ENCODE measurements around the gene GPR108.

Gene GPR108

DNA sequence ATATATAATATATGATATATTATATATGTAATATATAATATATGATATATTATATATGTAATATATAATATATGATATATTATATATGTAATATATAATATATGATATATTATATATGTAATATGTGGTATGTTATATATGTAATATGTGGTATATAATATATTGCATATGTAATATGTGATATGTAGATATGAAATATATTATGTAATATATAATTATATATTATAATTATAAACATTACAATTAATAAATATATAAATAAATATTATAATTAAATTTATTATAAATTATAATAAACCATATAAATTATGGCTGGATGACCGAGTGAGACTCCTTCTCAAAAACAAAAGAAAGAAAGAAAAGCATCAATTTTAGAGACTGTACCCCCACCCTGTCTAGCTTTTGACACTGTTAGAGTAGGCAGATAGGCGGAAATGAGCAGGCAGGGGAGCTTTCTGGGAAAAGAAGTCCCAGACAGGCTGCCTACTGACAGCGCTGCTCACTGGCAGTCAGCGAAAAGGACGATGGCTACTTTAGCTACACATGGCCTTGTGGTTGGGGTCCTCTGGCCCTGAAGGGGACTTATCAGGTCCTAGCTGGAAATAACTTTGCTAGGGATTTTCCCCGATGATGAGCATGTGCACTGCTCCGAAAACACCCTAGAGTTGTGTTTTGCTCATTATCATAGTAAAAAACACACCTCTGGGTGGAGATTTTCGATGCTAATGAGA, 36.6 kb downstream of the GPR108 start:
- DNase-seq = no peak

DNA sequence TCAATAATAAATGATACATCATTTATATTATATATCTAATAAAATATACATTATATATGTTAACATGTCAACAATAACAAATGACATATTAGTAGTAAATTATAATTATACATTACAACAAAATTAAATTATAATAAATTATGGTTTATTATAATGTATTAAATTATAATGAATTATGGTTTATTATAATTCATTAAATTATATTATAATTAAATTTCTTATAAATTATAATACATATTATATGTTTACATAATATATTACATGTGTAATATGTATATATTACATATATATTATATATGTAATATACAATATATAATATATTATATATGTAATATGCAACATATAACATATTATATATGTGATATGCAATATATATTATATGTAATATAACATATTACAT, 37.4 kb downstream of the GPR108 start:
- DNase-seq = no peak

DNA sequence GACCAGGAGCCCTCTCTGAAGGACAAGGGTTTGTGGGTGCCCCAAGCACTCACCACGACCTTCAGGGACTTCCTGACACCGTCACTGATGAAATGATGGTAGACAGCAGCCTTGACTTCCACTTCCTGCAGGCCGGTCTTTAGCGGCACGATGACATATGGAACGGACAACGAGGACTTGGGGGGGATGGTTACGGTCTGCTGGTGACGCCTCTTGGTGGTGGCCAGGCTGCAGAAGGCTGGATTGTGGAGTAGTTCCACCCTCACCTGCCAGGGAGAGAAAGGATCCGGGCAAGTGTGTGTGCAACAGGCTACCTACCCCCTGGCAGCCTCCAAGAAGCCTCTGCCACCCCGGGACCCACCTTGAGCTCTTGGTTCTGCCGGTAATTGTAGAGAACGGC, 40.1 kb downstream of the GPR108 start:
- DNase-seq = no peak

DNA sequence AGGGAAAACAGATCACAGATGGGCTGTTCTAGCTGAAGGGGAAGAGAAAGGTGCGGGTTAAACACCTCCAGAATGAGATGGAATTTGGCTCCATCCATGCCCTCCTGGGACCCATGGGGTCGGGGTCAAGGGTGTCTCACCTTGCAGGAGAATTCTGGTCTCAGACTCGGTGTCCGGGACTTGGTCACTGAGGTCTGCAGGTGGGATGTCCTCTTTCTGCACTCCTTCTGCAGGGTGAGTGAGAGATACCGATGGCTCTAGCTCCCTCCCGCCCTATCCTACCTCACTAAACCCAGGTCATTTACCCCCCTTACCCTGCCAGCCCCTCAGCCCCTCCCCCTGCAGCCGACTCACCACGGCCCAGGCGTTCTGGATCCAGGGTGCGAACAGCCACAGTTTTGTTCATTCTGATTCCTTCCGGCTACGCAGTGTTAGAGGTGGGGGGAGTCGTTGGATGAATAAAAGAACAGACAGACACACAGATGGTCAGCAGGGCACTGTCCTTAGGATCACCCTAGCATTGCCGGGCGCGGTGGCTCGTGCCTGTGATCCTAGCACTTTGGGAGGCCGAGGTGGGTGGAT, 41.0 kb downstream of the GPR108 start:
- DNase-seq = no peak

DNA sequence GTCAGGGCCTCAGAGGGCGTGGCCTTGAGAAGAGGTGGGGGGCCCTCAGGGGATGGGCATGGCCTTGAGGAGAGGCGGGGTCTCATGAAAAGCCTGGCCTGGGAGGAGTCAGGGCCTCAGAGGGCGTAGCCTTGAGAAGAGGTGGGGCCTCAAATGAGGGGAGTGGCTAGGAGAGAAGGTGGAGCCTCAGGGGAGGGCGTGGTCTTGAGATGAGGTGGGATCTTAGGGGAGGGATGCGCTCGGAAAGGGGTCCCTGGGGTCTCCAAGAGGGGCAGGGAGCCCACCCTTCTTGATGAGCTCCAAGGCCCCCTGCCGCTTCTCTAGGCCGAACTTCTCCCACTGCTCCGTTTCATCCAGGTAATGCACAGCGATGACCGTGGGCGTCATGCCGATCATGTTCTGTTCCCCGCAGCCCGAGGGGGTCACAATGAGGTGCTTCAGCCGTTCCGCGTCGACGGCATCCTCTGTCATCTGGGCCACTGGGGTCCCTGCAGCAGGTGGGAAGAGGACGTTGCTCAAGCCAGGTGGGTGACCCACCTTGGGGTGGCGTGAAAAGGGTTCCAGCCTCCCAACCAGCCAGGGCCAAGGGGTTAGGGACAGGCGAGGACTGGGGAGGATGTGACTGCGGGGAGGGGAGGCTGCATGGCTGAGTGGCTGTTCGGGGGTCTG, 43.1 kb downstream of the GPR108 start:
- no peak for DNase-seq

- DNase-seq = no peak
Measured at GRCh38 chr19:6693681-6694080, 43.7 kb downstream of the GPR108 start.

DNA sequence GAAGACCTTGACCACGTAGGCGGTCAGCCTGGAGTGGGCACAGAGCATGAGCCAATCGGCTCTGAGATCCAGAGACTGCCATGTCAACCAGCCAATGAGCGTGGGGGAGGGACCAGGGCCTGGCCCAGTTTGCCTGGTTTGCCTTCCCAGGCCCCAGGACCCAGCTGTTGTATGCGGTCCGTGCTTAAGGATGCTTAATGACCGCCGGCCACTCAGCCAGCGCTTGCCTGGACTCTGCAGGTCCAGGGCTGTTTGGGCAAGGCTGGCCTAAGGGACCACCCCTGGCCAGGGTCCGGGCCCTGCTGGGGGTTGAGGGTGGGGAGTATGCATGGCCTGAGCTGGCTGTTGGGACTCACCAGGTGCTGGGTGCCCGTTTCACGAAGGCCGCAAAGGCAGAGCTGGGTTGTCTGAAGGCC, 44.3 kb downstream of the GPR108 start:
- DNase-seq = no peak

- DNase-seq = no peak
Measured at GRCh38 chr19:6692027-6692426, 45.4 kb downstream of the GPR108 start.

DNA sequence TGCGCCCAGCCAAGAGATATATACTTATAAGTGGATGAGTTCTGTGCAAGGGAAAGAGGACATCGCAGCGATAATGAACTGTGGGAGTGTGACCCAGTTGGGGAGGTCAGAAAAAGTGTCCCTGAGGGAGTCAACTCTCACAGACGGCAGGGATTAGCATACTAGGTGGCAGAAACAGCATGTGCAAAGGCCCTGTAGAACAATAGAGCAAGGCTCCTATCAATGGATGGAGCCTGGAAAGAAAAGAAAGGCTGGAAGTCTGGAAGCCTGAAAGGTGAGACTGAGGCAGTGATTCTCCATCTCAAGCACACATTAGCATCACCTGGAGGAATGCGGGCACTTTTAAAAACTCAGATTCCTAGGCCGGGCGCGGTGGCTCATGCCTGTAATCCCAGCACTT, 46.0 kb downstream of the GPR108 start:
- no peak for DNase-seq

DNA sequence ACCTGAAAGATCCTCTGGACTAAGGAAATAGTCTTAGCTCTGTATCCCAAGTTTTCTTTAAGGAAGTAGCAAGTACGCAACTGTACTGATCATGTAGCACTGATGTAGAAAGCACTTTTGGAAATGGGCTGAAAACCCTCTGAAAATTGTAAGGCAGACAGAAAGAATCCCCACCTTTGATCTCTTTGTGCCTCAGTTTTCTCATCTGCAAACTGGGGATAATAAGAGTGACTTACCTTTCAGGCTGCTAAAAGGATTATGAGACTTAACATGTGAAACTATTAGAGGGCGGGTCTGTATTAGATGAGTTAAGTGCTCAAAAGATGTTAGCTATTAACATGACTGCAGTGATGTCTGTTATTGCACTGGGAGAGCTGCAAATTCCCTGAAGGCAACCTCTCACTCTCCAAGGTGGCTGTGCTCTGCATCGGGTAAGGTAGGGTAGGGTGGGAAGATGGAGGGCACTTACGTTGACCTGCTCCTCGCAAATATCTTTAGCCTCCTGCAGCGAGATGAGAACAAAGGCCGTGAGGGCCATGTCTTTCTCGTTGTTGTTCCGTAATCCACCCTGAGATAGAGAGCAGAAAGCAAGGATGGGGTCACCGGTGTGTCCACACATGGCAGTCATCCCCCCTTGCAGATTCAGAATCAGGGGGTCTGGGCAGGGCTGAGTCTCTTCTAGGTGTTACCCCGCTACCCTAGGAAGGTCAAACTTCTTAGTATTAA, 47.1 kb downstream of the GPR108 start:
- no peak for DNase-seq

- no peak for DNase-seq
Measured at GRCh38 chr19:6687114-6687513, 50.3 kb downstream of the GPR108 start.

DNA sequence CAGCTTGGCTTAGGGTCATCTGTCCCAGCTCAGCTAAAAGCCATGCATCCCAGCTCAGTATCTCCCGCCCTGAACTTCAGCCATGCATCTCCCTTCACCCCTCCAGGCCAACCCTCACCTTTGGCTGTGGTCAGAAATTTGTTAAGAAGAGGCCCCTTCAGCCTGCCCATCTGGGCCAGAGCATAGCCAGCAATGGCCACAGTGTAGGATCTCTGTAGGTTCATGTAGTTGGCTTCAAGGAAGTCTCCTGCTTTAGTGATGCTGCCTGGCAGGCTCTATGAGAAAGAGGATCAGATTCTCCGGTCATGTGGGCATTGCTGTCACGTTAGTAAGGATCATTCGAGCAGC, 50.8 kb downstream of the GPR108 start:
- no peak for DNase-seq

GRCh38 chr19:6685962-6686627, 51.3 kb downstream of the GPR108 start:
- no peak for DNase-seq

DNA sequence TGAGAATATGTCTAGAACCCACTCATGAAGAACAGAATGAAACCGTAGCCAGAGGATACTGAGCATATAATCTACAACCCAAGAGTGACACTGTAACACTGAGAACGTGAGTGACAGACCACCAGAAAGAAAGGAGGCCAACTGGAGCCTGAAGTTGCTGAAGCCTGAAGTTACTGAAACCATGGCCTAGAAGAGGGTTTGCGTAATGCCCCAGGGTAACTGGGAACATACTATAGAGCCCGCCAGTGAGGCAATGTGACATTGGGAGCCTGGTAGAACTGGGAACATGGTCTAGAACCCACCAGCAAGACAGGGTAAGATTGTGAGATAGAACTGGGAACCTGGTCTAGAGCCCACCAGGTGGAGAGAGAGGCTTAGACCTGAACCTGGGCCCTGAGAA, 51.9 kb downstream of the GPR108 start:
- DNase-seq = no peak

DNA sequence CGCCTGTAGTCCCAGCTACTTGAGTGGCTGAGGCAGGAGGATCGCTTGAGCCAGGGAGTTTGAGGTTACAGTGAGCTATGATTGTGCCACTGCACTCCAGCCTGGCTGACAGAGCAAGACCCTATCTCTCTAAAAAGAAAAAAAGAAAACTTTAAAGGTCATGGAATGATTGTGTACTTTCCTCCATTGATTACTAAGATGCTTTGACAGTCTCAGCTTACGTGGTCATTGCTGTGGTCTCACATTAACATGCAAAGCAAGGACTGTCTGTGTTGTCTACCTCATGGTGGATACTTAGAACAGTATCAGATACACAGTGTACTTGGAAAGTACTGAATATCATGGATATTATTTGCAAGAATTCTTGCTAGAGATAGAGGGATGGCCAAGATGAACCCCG, 53.4 kb downstream of the GPR108 start:
- DNase-seq = no peak

- DNase-seq = no peak
Measured at GRCh38 chr19:6682607-6683128, 54.7 kb downstream of the GPR108 start.

GRCh38 chr19:6680141-6680540, 57.2 kb downstream of the GPR108 start:
- no peak for DNase-seq
